Measurements from ENCODE around the gene MBTPS1.

DNA sequence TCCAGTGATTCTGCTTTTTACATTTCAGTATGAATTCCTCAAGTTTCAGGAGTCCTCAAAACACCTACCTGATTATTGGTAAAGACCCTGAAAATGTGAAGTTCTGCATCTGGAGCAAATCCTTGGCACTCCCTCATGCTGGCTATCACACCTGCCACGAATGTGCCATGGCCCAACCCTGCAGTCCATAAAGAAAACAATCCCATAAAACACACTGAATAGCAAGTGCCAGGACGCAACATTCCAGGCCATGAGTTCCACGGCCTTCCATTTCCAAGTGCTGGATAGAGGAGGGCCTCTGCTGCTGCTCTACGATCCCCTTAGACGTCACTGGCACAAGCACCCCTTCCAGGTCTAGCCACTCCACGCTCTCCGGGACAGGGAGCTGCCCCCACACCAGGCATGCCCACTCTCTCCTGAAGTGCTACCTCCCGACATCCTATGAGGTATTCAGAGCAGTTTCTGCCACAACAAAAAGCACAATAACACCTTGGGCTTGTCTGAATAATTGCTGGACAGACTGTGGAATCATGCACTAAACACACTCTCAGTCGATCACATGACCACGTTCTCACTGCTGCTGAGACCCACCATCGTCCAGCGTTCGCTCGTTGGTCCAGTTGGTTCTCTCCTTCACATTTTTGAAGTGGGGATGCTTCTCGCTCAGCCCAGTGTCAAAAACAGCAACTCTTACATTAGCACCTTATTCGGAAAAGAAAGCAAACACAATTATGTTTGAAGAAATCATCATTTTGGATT lies 23.4 kb downstream of the MBTPS1 start:
- TF ChIP-seq, protein P1, sequence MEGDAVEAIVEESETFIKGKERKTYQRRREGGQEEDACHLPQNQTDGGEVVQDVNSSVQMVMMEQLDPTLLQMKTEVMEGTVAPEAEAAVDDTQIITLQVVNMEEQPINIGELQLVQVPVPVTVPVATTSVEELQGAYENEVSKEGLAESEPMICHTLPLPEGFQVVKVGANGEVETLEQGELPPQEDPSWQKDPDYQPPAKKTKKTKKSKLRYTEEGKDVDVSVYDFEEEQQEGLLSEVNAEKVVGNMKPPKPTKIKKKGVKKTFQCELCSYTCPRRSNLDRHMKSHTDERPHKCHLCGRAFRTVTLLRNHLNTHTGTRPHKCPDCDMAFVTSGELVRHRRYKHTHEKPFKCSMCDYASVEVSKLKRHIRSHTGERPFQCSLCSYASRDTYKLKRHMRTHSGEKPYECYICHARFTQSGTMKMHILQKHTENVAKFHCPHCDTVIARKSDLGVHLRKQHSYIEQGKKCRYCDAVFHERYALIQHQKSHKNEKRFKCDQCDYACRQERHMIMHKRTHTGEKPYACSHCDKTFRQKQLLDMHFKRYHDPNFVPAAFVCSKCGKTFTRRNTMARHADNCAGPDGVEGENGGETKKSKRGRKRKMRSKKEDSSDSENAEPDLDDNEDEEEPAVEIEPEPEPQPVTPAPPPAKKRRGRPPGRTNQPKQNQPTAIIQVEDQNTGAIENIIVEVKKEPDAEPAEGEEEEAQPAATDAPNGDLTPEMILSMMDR (IDR thresholded peaks at IDR 0.05): no peak
- TF ChIP-seq POLR2A (IDR thresholded peaks at IDR 0.05) (no peak), EP300 (IDR thresholded peaks at IDR 0.05) (no peak)

Data from ovary (tissue), 3 donors.